Measurements from ENCODE around the gene DCP1B. TPM values are rescaled to one million over a fixed set of nuclear protein-coding genes. Genes with fewer than 3 reads are reported as not detected.

Gene DCP1B
- 10 to 100 TPM; 18.3 to 35.4 TPM for total RNA-seq
- polyA plus RNA-seq (2013, experiment 1 of 2) = 26.9 TPM
- polyA plus RNA-seq (2013, experiment 2 of 2) = 25.0 TPM
- long read RNA-seq, experiment 1, transcript DCP1B-201 (9 exons, 2,086 nt) = major isoform, 5 of 8 reads
- long read RNA-seq, experiment 1, partial matches to known transcripts = 2 of 8 reads
- long read RNA-seq, experiment 1, other reads (novel, unspliced or antisense) = 1 of 8 reads
- long read RNA-seq, experiment 2, transcript DCP1B-201 (9 exons, 2,086 nt) = major isoform, 38 of 43 reads
- long read RNA-seq, experiment 2, partial matches to known transcripts = 1 of 43 reads
- long read RNA-seq, experiment 2, other reads (novel, unspliced or antisense) = 1 of 43 reads
- long read RNA-seq, experiment 3, transcript DCP1B-202 (3 exons, 2,231 nt) = minor isoform, 6 of 114 reads
- long read RNA-seq, experiment 3, transcript DCP1B-201 (9 exons, 2,086 nt) = major isoform, 90 of 114 reads
- long read RNA-seq, experiment 3, partial matches to known transcripts = 8 of 114 reads
- long read RNA-seq, experiment 3, other reads (novel, unspliced or antisense) = 7 of 114 reads
- long read RNA-seq, experiment 4, transcript DCP1B-201 (9 exons, 2,086 nt) = major isoform, 6 of 8 reads
- long read RNA-seq, experiment 4, partial matches to known transcripts = 0 of 8 reads
- long read RNA-seq, experiment 4, other reads (novel, unspliced or antisense) = 1 of 8 reads

DNA sequence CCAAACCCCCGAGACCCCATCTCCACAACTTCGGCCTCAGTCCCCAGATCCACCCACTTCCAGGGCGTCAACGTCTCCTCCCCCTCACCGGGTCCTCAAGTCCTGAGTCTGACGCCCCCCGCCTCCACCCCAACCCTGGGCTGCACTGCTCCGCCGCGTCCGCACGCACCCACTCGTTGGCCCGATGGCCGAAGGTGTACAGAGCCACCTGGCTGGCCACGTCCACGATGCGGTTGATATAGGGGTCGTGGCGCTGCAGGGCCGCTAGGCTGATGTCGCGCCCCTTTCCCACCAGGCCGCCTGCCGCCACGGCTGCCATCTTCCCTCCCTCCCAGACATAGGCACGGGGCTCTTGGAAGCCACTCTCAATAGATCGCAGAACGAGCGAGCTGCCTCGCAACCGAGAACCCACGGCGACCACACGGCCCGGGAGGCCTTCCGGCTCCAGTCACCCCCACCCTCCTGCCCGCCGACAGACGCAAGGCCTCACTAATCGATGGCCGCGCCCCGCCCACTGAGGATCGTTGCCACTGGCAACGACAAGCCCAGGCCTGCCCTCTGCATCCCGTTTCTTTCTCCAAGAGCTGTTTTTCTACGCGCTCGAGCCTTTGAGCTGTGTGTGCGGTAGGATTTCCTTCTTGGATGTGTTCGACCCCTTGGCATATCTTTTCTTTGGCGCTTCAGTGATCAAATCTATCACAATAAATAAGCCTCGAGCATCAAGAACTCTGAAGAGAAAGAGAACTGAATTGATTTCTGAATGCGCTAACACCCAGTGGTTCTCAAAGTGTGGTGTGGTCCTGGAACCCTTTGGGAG is at the start of gene DCP1B:
Gene DCP1B (minus strand): TSS at position 345 of the 817 bp plus-strand sequence. CDS start 26 bp downstream, at position 319.
- H3K9ac ChIP-seq (ENCODE audit: extremely low read depth, low read length, poor library complexity, severe bottlenecking) = peak within 1 kb of the TSS; percentile 89

DNA sequence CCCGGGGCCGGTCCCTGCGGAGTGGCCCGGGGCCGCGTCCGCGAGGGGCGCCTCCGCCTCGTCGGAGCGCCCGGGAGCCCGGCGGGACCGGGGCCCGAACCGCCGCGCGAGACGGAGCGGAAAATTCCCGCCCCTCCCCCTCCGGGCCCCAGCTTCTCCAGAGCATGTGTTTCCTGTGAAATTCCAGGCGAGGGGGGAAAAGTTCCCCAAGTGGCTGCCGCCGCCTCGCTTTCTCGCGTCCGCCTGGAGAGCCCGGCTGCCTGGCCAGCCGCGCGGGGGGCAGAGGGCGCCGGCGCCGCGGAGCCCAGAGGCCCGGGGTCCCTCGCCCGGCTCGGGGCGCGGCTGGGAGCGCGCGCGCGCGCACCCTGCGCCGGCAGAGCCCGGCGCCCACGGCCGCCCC is 49.4 kb upstream of the DCP1B start:
- peak overlapping the region; percentile 87 for H3K4me3 ChIP-seq (ENCODE audit: low read length)
- 0% methylated on average over 8 to 60 of the region's 60 CpGs for WGBS, 2 experiments (ENCODE audit: insufficient coverage in 1 of 2, insufficient read length in 1 of 2)
- peaks cover 68% of the 10 kb centered on the region for H3K27me3 Mint-ChIP-seq (ENCODE audit: insufficient read depth)

More for the DNA sequence above, at the start of gene DCP1B:
- Histone ChIP-seq H3K36me3 (ENCODE audit: control insufficient read depth, insufficient read depth, low read length) (no peaks in the 10 kb centered on the region), H3K4me1 (ENCODE audit: control insufficient read depth, insufficient read depth, low read length) (peaks cover 2% of the 10 kb centered on the region), H3K9me3 (ENCODE audit: control insufficient read depth, low read length) (no peaks in the 10 kb centered on the region), H3K27me3 (ENCODE audit: control insufficient read depth, insufficient read depth, low read length, poor library complexity, severe bottlenecking) (no peaks in the 10 kb centered on the region), H3K4me3 (ENCODE audit: low read length) (peak within 1 kb of the TSS; percentile 98), H3K27ac (ENCODE audit: low read depth, low read length) (peak within 1 kb of the TSS; percentile 79)
- H3K4me1 Mint-ChIP-seq = peaks cover 30% of the 10 kb centered on the region
- 3 to 6% methylated on average over 30 to 55 of the region's 55 CpGs for WGBS, 2 experiments (ENCODE audit: insufficient coverage in 1 of 2, insufficient read length in 1 of 2)
- no peaks in the 10 kb centered on the region for H3K9me3 Mint-ChIP-seq
- no peaks in the 10 kb centered on the region for H3K27me3 Mint-ChIP-seq (ENCODE audit: insufficient read depth)
- H3K36me3 Mint-ChIP-seq (ENCODE audit: low read depth) = no peaks in the 10 kb centered on the region
- peak; percentile 100 for DNase-seq
- TF ChIP-seq, protein P1, sequence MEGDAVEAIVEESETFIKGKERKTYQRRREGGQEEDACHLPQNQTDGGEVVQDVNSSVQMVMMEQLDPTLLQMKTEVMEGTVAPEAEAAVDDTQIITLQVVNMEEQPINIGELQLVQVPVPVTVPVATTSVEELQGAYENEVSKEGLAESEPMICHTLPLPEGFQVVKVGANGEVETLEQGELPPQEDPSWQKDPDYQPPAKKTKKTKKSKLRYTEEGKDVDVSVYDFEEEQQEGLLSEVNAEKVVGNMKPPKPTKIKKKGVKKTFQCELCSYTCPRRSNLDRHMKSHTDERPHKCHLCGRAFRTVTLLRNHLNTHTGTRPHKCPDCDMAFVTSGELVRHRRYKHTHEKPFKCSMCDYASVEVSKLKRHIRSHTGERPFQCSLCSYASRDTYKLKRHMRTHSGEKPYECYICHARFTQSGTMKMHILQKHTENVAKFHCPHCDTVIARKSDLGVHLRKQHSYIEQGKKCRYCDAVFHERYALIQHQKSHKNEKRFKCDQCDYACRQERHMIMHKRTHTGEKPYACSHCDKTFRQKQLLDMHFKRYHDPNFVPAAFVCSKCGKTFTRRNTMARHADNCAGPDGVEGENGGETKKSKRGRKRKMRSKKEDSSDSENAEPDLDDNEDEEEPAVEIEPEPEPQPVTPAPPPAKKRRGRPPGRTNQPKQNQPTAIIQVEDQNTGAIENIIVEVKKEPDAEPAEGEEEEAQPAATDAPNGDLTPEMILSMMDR (conservative IDR thresholded peaks at IDR 0.05) = peak; percentile 63
- H3K27ac Mint-ChIP-seq = peak within 1 kb of the TSS; percentile 99
- H3K4me3 Mint-ChIP-seq = peak within 1 kb of the TSS; percentile 95

More for the DNA sequence above, 49.4 kb upstream of the DCP1B start:
- Mint-ChIP-seq H3K4me3 (peak overlapping the region; percentile 68), H3K36me3 (ENCODE audit: low read depth) (no peaks in the 10 kb centered on the region), H3K9me3 (no peaks in the 10 kb centered on the region), H3K27ac (no peak overlapping the region), H3K4me1 (peaks cover 23% of the 10 kb centered on the region)
- no peaks in the 10 kb centered on the region for H3K36me3 ChIP-seq (ENCODE audit: control insufficient read depth, insufficient read depth, low read length)
- H3K27ac ChIP-seq (ENCODE audit: low read depth, low read length) = no peak overlapping the region
- no peaks in the 10 kb centered on the region for H3K4me1 ChIP-seq (ENCODE audit: control insufficient read depth, insufficient read depth, low read length)
- H3K9me3 ChIP-seq (ENCODE audit: control insufficient read depth, low read length) = no peaks in the 10 kb centered on the region
- peaks cover 74% of the 10 kb centered on the region for H3K27me3 ChIP-seq (ENCODE audit: control insufficient read depth, insufficient read depth, low read length, poor library complexity, severe bottlenecking)
- TF ChIP-seq, protein P1 (conservative IDR thresholded peaks at IDR 0.05) = no peak
- H3K9ac ChIP-seq (ENCODE audit: extremely low read depth, low read length, poor library complexity, severe bottlenecking) = no peak overlapping the region
- peak; percentile 70 for DNase-seq

All from endodermal cell (in vitro differentiated cells).